Fibroblast of lung (primary cell): ENCODE results near the gene LCA5L.

Experiments
- EZH2 ChIP-seq: IDR thresholded peaks from 2 replicates; pipeline ENCODE4 v1.5.1; 2012; ENCODE audit warnings: low read length, control low read depth, mild to moderate bottlenecking; ENCODE audit errors: missing control alignments
- TF ChIP-seq, protein P1 (sequence below), 2 donors: IDR thresholded peaks in 1 of 2; conservative IDR thresholded peaks in 1 of 2; 1 replicate in 1 of 2; 2 replicates in 1 of 2; pipeline ENCODE4 v1.5.1; 2011 to 2012; ENCODE audit warnings: low read length in 2 of 2, control low read depth in 1 of 2, inconsistent platforms in 1 of 2, low read depth in 1 of 2, mild to moderate bottlenecking in 1 of 2

DNA sequence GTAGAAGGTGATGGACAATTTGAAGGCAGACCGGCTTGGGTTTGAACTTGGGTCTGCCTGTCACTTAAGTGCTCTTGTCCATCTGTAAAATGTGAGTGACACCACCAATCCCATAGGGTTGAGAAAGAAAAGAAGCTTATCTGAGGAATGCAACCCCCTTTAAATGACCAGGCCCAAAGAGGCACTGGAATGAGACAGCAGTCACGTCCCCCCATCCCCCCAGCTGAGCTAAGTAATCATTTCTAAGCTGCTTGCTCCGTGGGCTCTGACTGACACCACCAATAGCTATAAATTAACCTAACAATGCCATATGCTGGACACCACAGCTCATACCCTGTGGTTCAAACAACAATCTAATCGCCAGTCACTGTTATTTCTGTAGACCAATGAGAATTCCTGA is 15.1 kb downstream of the LCA5L start:
- TF ChIP-seq, protein P1, sequence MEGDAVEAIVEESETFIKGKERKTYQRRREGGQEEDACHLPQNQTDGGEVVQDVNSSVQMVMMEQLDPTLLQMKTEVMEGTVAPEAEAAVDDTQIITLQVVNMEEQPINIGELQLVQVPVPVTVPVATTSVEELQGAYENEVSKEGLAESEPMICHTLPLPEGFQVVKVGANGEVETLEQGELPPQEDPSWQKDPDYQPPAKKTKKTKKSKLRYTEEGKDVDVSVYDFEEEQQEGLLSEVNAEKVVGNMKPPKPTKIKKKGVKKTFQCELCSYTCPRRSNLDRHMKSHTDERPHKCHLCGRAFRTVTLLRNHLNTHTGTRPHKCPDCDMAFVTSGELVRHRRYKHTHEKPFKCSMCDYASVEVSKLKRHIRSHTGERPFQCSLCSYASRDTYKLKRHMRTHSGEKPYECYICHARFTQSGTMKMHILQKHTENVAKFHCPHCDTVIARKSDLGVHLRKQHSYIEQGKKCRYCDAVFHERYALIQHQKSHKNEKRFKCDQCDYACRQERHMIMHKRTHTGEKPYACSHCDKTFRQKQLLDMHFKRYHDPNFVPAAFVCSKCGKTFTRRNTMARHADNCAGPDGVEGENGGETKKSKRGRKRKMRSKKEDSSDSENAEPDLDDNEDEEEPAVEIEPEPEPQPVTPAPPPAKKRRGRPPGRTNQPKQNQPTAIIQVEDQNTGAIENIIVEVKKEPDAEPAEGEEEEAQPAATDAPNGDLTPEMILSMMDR (conservative IDR thresholded peaks at IDR 0.05 in 1 of 2, IDR thresholded peaks at IDR 0.05 in 1 of 2; ENCODE audit: low read depth in 1 of 2, low read length in 2 of 2), result no peak
- TF ChIP-seq EZH2, result no peak
